CD4-positive, alpha-beta T cell (primary cell): ENCODE data around the gene PRKAG3. TPM values are rescaled to one million over a fixed set of nuclear protein-coding genes. Genes with fewer than 3 reads are reported as not detected.

Experiments
- ATAC-seq: fragments of 200-7000 bp; cut with Tn5 transposase; one replicate; pipeline ENCODE4 v1.10.0; 2022; ENCODE audit warnings: mild to moderate bottlenecking; ENCODE audit not compliant: poor library complexity
- CTCF ChIA-PET: fragments of 350-600 bp; sonication (Branson Sonifier 250); formaldehyde crosslinking; loops from one replicate; lab custom pipeline; 2021; ENCODE audit warnings: antibody characterized with exemption, inconsistent platforms; lab: Charles Lee
- POLR2A ChIA-PET: fragments of 350-600 bp; sonication (Branson Sonifier 250); formaldehyde crosslinking; loops from one replicate; lab custom pipeline; 2021; ENCODE audit warnings: antibody characterized with exemption, inconsistent platforms; lab: Charles Lee
- DNase-seq, 14 experiments: peaks; one replicate each; pipeline ENCODE4 v3.0.0-alpha.2; 2013 to 2020; ENCODE audit warnings: mixed read lengths in 2 of 14
- H3K27ac ChIP-seq, 2 donors: one replicate each; pipeline versions ENCODE4 v1.5.1 to v1.7.0; 2013; ENCODE audit warnings: low read length in 2 of 2, low read depth in 1 of 2, mild to moderate bottlenecking in 1 of 2
- H3K27me3 ChIP-seq, 2 experiments: 1 replicate in 1 of 2; 2 replicates in 1 of 2; pipeline versions ENCODE4 v1.6.1 to v1.7.0; 2013; ENCODE audit warnings: low read length in 2 of 2, control low read depth in 1 of 2, mild to moderate bottlenecking in 1 of 2, moderate library complexity in 1 of 2; ENCODE audit not compliant: insufficient read depth in 2 of 2, control insufficient read depth in 1 of 2
- H3K36me3 ChIP-seq: one replicate; pipeline ENCODE4 v1.6.1; 2013; ENCODE audit warnings: low read length, control low read depth; ENCODE audit not compliant: insufficient read depth
- H3K4me1 ChIP-seq: one replicate; pipeline ENCODE4 v1.6.1; 2013; ENCODE audit warnings: low read length, control low read depth; ENCODE audit not compliant: insufficient read depth
- H3K4me3 ChIP-seq: one replicate; pipeline ENCODE4 v1.5.1; 2013; ENCODE audit warnings: mild to moderate bottlenecking, low read length, moderate library complexity
- H3K9me3 ChIP-seq, 2 experiments: 1 replicate in 1 of 2; 2 replicates in 1 of 2; pipeline versions ENCODE4 v1.6.1 to v1.7.0; 2013; ENCODE audit warnings: low read length in 2 of 2, mild to moderate bottlenecking in 2 of 2, control low read depth in 1 of 2, moderate library complexity in 1 of 2; ENCODE audit not compliant: control insufficient read depth in 1 of 2, insufficient read depth in 1 of 2
- H3K27ac Mint-ChIP-seq: one replicate; pipeline ENCODE4 v1.8.0; 2020; ENCODE audit warnings: mixed read lengths
- H3K27me3 Mint-ChIP-seq: one replicate; pipeline ENCODE4 v1.8.0; 2021; ENCODE audit warnings: mixed read lengths
- H3K36me3 Mint-ChIP-seq: one replicate; pipeline ENCODE4 v1.8.0; 2021; ENCODE audit warnings: low read depth, mixed read lengths
- H3K4me1 Mint-ChIP-seq: one replicate; pipeline ENCODE4 v1.8.0; 2021; ENCODE audit warnings: low read depth, mixed read lengths
- H3K4me3 Mint-ChIP-seq: one replicate; pipeline ENCODE4 v1.8.0; 2020; ENCODE audit warnings: mild to moderate bottlenecking, mixed read lengths
- H3K9me3 Mint-ChIP-seq: one replicate; pipeline ENCODE4 v1.8.0; 2020; ENCODE audit warnings: mixed read lengths
- intact Hi-C, 2 experiments: fragments of 100-400 bp; cut with DNase I in 1 of 2; cut with micrococcal nuclease in 1 of 2; formaldehyde crosslinking; loops; one replicate each; pipeline versions ENCODE4 v1.15.1 to v1.9.0; 2023 to 2025; cut with DNase I, micrococcal nuclease
- total RNA-seq, 174 experiments: library from RNA in 2 of 174; stranded (reverse) in 2 of 174; gene quantifications; one replicate each; pipeline ENCODE4 v1.2.3 and lab custom pipeline; 2021 to 2026
- TF ChIP-seq, protein P1 (sequence below): fragments of 200-600 bp; IDR thresholded peaks from one replicate; pipeline ENCODE4 v1.8.0; 2022; ENCODE audit warnings: antibody characterized with exemption, mild to moderate bottlenecking

Gene PRKAG3
- total RNA-seq, 2 experiments from 2014 or later, result not detected

DNA sequence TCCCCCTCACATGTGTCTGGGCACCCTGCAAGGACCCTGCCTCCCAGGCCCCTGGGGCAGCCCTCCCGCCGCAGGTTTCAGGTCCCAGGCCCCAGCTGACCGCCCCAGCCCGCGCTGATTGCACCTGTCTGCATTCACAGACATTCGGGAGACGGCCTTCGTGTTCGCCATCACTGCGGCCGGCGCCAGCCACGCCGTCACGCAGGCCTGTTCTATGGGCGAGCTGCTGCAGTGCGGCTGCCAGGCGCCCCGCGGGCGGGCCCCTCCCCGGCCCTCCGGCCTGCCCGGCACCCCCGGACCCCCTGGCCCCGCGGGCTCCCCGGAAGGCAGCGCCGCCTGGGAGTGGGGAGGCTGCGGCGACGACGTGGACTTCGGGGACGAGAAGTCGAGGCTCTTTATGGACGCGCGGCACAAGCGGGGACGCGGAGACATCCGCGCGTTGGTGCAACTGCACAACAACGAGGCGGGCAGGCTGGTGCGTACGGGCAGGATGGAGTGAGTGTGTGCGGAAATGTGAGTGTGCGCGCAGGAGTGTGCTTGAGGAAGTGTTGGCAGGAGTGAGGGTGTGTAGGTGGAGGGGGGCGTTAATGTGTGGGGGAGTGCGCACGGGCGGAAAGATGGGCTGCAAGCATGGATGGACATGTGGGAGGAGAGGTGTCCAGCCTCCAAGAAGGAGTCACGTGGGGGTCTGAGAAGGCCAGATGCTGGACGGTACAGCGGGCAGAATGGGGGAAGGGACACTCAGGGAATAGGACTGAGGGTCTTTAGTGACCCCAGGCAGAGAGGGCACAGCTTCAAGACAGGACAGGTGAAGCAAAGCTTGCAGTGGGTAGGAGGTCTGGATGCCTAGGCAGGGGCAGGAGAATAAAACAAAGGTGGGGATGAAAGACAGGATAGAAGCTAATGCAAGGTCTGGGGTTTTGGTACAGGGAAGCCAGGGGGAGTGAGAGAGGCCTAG lies 40.0 kb upstream of the PRKAG3 start:
- CTCF ChIA-PET, result interaction anchor here (1.1 to 3.8 kb wide), 2 partner anchors 27 to 123 kb away, joined by 3 to 26 read pairs; no protein-coding TSS in a partner anchor
- H3K27me3 ChIP-seq, result peaks cover 35 to 42% of the 10 kb centered on the region in 2 experiments
- no peaks in the 10 kb centered on the region for H3K36me3 Mint-ChIP-seq

GRCh38 chr2:218870984-218871344 lies 39.4 kb upstream of the PRKAG3 start:
- Histone ChIP-seq H3K9me3 (peaks cover 0 to 15% of the 10 kb centered on the region in 2 experiments), H3K4me1 (peaks cover 35% of the 10 kb centered on the region), H3K4me3 (peak overlapping the region; percentile 49), H3K27ac (no peak overlapping the region), H3K36me3 (no peaks in the 10 kb centered on the region), H3K27me3 (peaks cover 35 to 42% of the 10 kb centered on the region in 2 experiments)
- Mint-ChIP-seq H3K27ac (no peak overlapping the region), H3K4me1 (peaks cover 30% of the 10 kb centered on the region), H3K27me3 (peaks cover 67% of the 10 kb centered on the region), H3K4me3 (peak overlapping the region; percentile 60), H3K9me3 (no peaks in the 10 kb centered on the region), H3K36me3 (no peaks in the 10 kb centered on the region)
- no peak for ATAC-seq
- intact Hi-C loops, result no loop called here
- CTCF ChIA-PET, result interaction anchor here (3.8 kb wide), 1 partner anchor 28 kb away, joined by 26 read pairs; no protein-coding TSS in a partner anchor
- peak in 3 of 14 experiments; percentile 25 to 35 (median 31) for DNase-seq
- TF ChIP-seq, protein P1, sequence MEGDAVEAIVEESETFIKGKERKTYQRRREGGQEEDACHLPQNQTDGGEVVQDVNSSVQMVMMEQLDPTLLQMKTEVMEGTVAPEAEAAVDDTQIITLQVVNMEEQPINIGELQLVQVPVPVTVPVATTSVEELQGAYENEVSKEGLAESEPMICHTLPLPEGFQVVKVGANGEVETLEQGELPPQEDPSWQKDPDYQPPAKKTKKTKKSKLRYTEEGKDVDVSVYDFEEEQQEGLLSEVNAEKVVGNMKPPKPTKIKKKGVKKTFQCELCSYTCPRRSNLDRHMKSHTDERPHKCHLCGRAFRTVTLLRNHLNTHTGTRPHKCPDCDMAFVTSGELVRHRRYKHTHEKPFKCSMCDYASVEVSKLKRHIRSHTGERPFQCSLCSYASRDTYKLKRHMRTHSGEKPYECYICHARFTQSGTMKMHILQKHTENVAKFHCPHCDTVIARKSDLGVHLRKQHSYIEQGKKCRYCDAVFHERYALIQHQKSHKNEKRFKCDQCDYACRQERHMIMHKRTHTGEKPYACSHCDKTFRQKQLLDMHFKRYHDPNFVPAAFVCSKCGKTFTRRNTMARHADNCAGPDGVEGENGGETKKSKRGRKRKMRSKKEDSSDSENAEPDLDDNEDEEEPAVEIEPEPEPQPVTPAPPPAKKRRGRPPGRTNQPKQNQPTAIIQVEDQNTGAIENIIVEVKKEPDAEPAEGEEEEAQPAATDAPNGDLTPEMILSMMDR, result no peak
- POLR2A ChIA-PET, result interaction anchor here (1.1 to 19.6 kb wide), 3 partner anchors 9 to 197 kb away, joined by 4 to 455 read pairs (median 14); partner anchors contain the start of gene WNT10A

More for the DNA sequence above, 40.0 kb upstream of the PRKAG3 start:
- no peaks in the 10 kb centered on the region for H3K36me3 ChIP-seq
- ATAC-seq (peak; percentile 61), DNase-seq (peak in 6 of 14 experiments; percentile 27 to 60 (median 47))
- Mint-ChIP-seq H3K9me3 (no peaks in the 10 kb centered on the region), H3K27ac (no peak overlapping the region), H3K4me1 (peaks cover 34% of the 10 kb centered on the region), H3K4me3 (peak overlapping the region; percentile 72), H3K27me3 (peaks cover 70% of the 10 kb centered on the region)
- intact Hi-C loops, result no loop called here
- no peak overlapping the region for H3K27ac ChIP-seq
- H3K9me3 ChIP-seq, result peaks cover 0 to 15% of the 10 kb centered on the region in 2 experiments
- POLR2A ChIA-PET, result interaction anchor here (0.8 to 19.6 kb wide), 4 partner anchors 9 to 197 kb away, joined by 4 to 455 read pairs (median 9); partner anchors contain the start of gene WNT10A
- TF ChIP-seq, protein P1, result no peak
- H3K4me1 ChIP-seq, result peaks cover 40% of the 10 kb centered on the region
- peak overlapping the region; percentile 49 for H3K4me3 ChIP-seq

DNA sequence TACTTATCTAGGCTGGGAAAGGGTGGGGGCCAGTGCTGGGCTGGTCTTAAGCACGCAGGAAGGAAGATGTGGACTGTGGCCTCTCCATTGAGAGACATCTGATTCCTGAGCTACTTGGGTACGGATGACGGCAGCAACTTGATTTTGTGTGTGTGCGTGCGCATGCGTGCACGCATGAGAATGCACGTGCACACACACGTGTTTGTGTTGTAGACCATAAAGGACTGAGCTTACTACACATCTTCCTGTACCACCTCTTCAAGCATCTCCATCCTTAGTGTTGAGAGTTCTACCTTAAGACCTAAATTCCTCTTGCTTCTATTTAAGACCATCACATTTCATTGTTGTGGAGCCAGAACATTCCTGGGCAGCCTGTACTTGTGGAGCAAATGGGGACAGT lies 37.5 kb upstream of the PRKAG3 start:
- TF ChIP-seq, protein P1, result no peak

More for the DNA sequence above, 37.5 kb upstream of the PRKAG3 start:
- no peaks in the 10 kb centered on the region for H3K36me3 Mint-ChIP-seq
- Histone ChIP-seq H3K4me3 (no peak overlapping the region), H3K27me3 (peaks cover 31 to 38% of the 10 kb centered on the region in 2 experiments), H3K9me3 (peaks cover 0 to 15% of the 10 kb centered on the region in 2 experiments), H3K27ac (no peak overlapping the region), H3K4me1 (peaks cover 35% of the 10 kb centered on the region), H3K36me3 (no peaks in the 10 kb centered on the region)
- no peak overlapping the region for H3K27ac Mint-ChIP-seq
- peaks cover 66% of the 10 kb centered on the region for H3K27me3 Mint-ChIP-seq
- H3K4me1 Mint-ChIP-seq, result peaks cover 26% of the 10 kb centered on the region
- ChIA-PET POLR2A (interaction anchor here (19.6 kb wide), 1 partner anchor 27 kb away, joined by 455 read pairs; no protein-coding TSS in a partner anchor), CTCF (interaction anchor here (1.7 kb wide), 1 partner anchor 22 kb away, joined by 4 read pairs; no protein-coding TSS in a partner anchor)
- H3K4me3 Mint-ChIP-seq, result no peak overlapping the region
- H3K9me3 Mint-ChIP-seq, result no peaks in the 10 kb centered on the region
- DNase-seq (no peak), ATAC-seq (no peak)
- intact Hi-C loops, result no loop called here
